ENCODE results near the gene CCDC102A.
"Not testable (repeated sequence)": the region's sequence is repeated elsewhere in the genome, so short reads cannot be mapped to it uniquely, and the experiment has no call there.

CCDC102A gene

GRCh38 chr16:57536306-57537193, at the start of gene CCDC102A:
CCDC102A (minus strand) TSS chr16:57536571; CDS start chr16:57529177, 7,394 bp downstream.
- peak in 1 of 2 experiments; percentile 35 for DNase-seq

- no peak for DNase-seq
Observed at GRCh38 chr16:57585051-57585687, 48.8 kb upstream of the CCDC102A start.

- no peak for DNase-seq
Observed at GRCh38 chr16:57579361-57579665, 42.9 kb upstream of the CCDC102A start.

- DNase-seq: no peak
Observed at GRCh38 chr16:57578521-57579360, 42.4 kb upstream of the CCDC102A start.

GRCh38 chr16:57577691-57578224, 41.4 kb upstream of the CCDC102A start:
- DNase-seq: no peak

- no peak for DNase-seq
Observed at GRCh38 chr16:57577214-57577613, 40.8 kb upstream of the CCDC102A start.

- DNase-seq: peak; percentile 45 to 47
Observed at GRCh38 chr16:57576429-57576870, 40.1 kb upstream of the CCDC102A start.

- DNase-seq: no peak
Observed at GRCh38 chr16:57575468-57576277, 39.3 kb upstream of the CCDC102A start.

GRCh38 chr16:57574646-57575467, 38.5 kb upstream of the CCDC102A start:
- DNase-seq: no peak

GRCh38 chr16:57574086-57574485, 37.7 kb upstream of the CCDC102A start:
- no peak for DNase-seq

- DNase-seq: no peak
Observed at GRCh38 chr16:57572978-57573728, 36.8 kb upstream of the CCDC102A start.

GRCh38 chr16:57571098-57571497, 34.7 kb upstream of the CCDC102A start:
- DNase-seq: no peak

GRCh38 chr16:57570301-57571070, 34.1 kb upstream of the CCDC102A start:
- DNase-seq: no peak

GRCh38 chr16:57569306-57569946, 33.1 kb upstream of the CCDC102A start:
- DNase-seq: no peak

- DNase-seq: not testable (repeated sequence)
Observed at GRCh38 chr16:57568772-57569171, 32.4 kb upstream of the CCDC102A start.

GRCh38 chr16:57568173-57568678, 31.9 kb upstream of the CCDC102A start:
- DNase-seq: no peak

GRCh38 chr16:57567691-57568090, 31.3 kb upstream of the CCDC102A start:
- DNase-seq: no peak

- DNase-seq: no peak
Observed at GRCh38 chr16:57566436-57566835, 30.1 kb upstream of the CCDC102A start.

- DNase-seq: no peak
Observed at GRCh38 chr16:57565461-57565860, 29.1 kb upstream of the CCDC102A start.
